A549 treated with ZK216348 at 1 μM for 4 hours (cell line): ENCODE data around the gene ECE1. TPM values are rescaled to one million over a fixed set of nuclear protein-coding genes. Genes with fewer than 3 reads are reported as not detected.

Experiments used
- total RNA-seq: library from RNA; stranded (reverse); fragments of 200-300 nt; extraction: Qiagen RNA extraction; gene quantifications from 5 replicates; pipeline ENCODE4 v1.2.3, GENCODE V29; 2022; ENCODE audit warnings: low read depth

Gene ECE1
- total RNA-seq: 44.9 to 71.9 TPM (median 63.1 TPM) in 5 replicates

GRCh38 chr1:21289700-21290545 is at the start of gene ECE1:
ECE1 (minus strand) TSS chr1:21290463; CDS start chr1:21290414, 49 bp downstream.

GRCh38 chr1:21176586-21177555 is 113.4 kb downstream of the ECE1 start, which contains the start of gene EIF4G3:
EIF4G3 (minus strand) TSS chr1:21176897; CDS start chr1:21002742, 174,155 bp downstream.

Other genes starting within 250 kb of the ECE1 start
- gene EIF4G3, start 113.6 kb downstream of the ECE1 start, total RNA-seq: 16.3 to 24.0 TPM (median 20.5 TPM) in 5 replicates
- 5.4 to 8.3 TPM (median 6.7 TPM) in 5 replicates for gene NBPF3, start 149.7 kb upstream of the ECE1 start, total RNA-seq
- gene ALPL, start 219.0 kb upstream of the ECE1 start, total RNA-seq: 0.14 to 0.68 TPM (median 0.41 TPM) in 5 replicates